Stimulated activated naive B cell treated with anti-CD40 and anti-IgM and Interleukin-4, amounts not matched to agents 10 μg/mL and 1 μg/mL and 100 μg/mL, for 72 hours (primary cell): Measurements from ENCODE around the gene STX18.
"Not testable (repeated sequence)": the region's sequence is repeated elsewhere in the genome, so short reads cannot be mapped to it uniquely, and the experiment has no call there.

Experiments
- ATAC-seq, 2 donors: fragments of 150-1000 bp; cut with Tn5 transposase; replicated peaks; 2 replicates each; pipeline ENCODE4 v1.10.0; 2021; ENCODE audit warnings: moderate library complexity in 1 of 2
- DNase-seq: peaks from one replicate; pipeline ENCODE4 v3.0.0; 2021
- H3K27ac Mint-ChIP-seq: one replicate; pipeline ENCODE4 v1.8.0; 2022; ENCODE audit warnings: mild to moderate bottlenecking, mixed read lengths
- H3K27me3 Mint-ChIP-seq, 2 donors: one replicate each; pipeline ENCODE4 v1.8.0; 2022; ENCODE audit warnings: mixed read lengths in 2 of 2
- H3K36me3 Mint-ChIP-seq, 2 donors: one replicate each; pipeline ENCODE4 v1.8.0; 2022; ENCODE audit warnings: mixed read lengths in 2 of 2, mild to moderate bottlenecking in 1 of 2
- H3K4me1 Mint-ChIP-seq, 2 donors: one replicate each; pipeline ENCODE4 v1.8.0; 2022; ENCODE audit warnings: mixed read lengths in 2 of 2, mild to moderate bottlenecking in 1 of 2
- H3K4me3 Mint-ChIP-seq, 2 donors: one replicate each; pipeline ENCODE4 v1.8.0; 2022; ENCODE audit warnings: mild to moderate bottlenecking in 2 of 2, mixed read lengths in 2 of 2, moderate library complexity in 1 of 2
- H3K9me3 Mint-ChIP-seq, 2 donors: one replicate each; pipeline ENCODE4 v1.8.0; 2022; ENCODE audit warnings: mixed read lengths in 2 of 2, mild to moderate bottlenecking in 1 of 2

Gene STX18

DNA sequence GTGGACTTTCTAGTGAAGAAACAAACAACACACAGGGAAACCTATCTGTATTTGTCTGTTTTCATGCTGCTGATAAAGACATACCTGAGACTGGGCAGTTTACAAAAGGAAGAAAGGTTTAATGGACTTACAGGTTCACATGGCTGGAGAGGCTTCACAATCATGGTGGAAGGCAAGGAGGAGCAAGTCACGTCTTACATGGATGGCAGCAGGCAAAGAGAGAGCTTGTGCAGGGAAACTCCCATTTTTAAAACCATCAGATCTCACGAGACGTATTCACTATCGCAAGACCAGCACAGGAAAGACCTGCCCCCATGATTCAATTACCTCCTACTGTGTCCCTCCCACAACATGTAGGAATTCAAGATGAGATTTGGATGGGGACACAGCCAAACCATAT is 28.0 kb upstream of the STX18 start:
- H3K4me3 Mint-ChIP-seq, H3K27ac Mint-ChIP-seq, H3K4me1 Mint-ChIP-seq, ATAC-seq, H3K27me3 Mint-ChIP-seq, DNase-seq: not testable (repeated sequence)
- H3K9me3 Mint-ChIP-seq, result peaks cover 6 to 10% of the 10 kb centered on the region in 2 donors
- H3K36me3 Mint-ChIP-seq, result peaks cover 20 to 44% of the 10 kb centered on the region in 2 donors

DNA sequence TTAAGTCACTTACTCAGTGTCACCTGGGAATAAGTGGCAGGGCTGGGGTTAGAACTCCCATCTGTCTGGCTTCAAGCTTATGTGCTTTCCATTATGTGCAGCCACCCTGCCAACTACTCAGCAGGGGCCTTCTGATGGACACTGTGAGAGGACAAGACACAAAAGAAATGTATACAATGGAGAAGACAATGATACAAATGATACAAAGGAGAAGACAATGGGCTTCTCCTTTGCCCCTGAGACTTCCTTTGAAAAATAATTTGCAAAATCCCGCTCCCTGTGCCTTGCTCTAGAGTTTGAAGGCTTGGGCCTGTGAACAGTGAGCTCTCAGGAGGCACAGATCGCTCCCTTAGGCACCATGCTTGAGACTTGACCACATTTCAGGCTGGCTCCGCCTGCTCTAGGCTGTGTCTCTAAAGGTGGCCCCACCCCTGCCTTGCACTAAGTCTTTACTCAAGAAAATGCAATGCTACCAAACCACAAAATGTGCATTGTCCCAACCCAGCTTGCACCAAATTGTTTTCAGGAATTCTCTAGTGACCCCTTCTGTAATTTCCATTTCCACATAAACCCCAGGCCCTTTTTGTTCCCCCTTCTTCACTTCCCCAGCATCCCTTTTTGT is 27.1 kb upstream of the STX18 start:
- Mint-ChIP-seq H3K36me3 (peaks cover 24 to 46% of the 10 kb centered on the region in 2 donors), H3K4me3 (no peak overlapping the region), H3K27me3 (no peaks in the 10 kb centered on the region), H3K27ac (no peak overlapping the region), H3K9me3 (peaks cover 6 to 10% of the 10 kb centered on the region in 2 donors), H3K4me1 (no peaks in the 10 kb centered on the region)
- ATAC-seq (no peak), DNase-seq (no peak)

DNA sequence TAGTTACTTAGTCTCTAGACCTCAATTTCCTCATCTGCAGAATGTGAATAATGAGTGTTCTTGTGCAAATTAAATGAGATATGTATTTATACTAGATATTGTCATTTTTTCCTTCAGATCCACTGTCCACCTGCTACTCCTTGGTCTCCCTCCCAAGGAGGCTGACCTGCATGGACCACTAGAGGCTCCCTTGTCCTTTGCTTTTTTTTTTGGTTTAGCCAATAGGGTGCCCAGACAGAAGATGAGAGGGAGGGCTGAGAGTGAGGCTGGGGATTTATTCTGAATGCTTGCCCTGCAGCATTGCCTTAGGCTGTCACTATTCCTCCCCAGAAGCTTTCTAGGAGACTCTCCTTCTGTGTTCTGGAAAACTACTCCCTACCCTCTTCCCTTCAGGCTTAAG is 24.5 kb upstream of the STX18 start:
- DNase-seq, H3K27ac Mint-ChIP-seq, H3K4me3 Mint-ChIP-seq, H3K4me1 Mint-ChIP-seq, ATAC-seq, H3K27me3 Mint-ChIP-seq: not testable (repeated sequence)
- peaks cover 19 to 52% of the 10 kb centered on the region in 2 donors for H3K36me3 Mint-ChIP-seq
- peaks cover 6 to 10% of the 10 kb centered on the region in 2 donors for H3K9me3 Mint-ChIP-seq

DNA sequence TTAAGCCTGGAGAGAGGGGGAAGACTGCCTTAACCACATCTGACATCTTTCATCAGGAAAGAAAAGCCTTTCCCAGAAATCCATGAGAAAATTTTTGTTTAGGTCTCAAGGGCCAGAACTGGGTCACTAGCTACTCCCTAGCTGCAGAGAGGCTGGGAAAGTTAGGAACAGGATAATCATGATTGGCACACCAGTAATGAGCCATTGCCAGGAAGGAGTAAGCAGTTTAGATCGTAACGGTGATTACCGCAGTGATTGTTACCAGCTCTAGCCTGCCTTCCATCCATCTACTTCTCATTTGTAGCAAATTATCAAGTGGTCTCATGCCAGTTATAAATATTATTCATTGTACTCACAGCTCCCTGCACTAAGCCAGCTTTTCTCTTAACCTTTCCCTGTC is 22.7 kb upstream of the STX18 start:
- DNase-seq (no peak), ATAC-seq (no peak)
- Mint-ChIP-seq H3K27me3 (no peaks in the 10 kb centered on the region), H3K27ac (no peak overlapping the region), H3K4me3 (no peak overlapping the region), H3K4me1 (no peaks in the 10 kb centered on the region), H3K36me3 (peaks cover 11 to 52% of the 10 kb centered on the region in 2 donors), H3K9me3 (peaks cover 1 to 2% of the 10 kb centered on the region in 2 donors)

DNA sequence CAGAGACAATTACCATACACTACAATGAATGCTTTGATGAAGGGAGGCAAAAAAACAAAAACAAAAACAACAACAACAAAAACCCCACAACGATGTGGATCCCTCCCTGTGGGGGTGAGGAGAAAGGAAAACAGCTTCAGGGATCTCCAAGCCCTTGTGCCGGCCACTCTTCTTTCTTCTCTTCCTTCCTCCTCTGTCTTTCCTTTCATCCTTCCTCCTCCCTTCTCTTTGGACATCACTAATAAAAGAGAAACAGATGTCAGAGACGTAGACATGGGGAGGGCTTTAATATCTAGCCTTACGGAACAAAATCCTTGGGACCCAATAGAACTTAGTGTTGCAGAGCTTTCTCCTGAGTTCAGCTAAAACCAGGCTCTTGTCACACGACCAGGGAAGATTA is 18.8 kb upstream of the STX18 start:
- Mint-ChIP-seq H3K9me3 (no peaks in the 10 kb centered on the region), H3K36me3 (peaks cover 14 to 56% of the 10 kb centered on the region in 2 donors), H3K4me3 (no peak overlapping the region), H3K4me1 (no peaks in the 10 kb centered on the region), H3K27ac (no peak overlapping the region), H3K27me3 (no peaks in the 10 kb centered on the region)
- DNase-seq (no peak), ATAC-seq (no peak)

DNA sequence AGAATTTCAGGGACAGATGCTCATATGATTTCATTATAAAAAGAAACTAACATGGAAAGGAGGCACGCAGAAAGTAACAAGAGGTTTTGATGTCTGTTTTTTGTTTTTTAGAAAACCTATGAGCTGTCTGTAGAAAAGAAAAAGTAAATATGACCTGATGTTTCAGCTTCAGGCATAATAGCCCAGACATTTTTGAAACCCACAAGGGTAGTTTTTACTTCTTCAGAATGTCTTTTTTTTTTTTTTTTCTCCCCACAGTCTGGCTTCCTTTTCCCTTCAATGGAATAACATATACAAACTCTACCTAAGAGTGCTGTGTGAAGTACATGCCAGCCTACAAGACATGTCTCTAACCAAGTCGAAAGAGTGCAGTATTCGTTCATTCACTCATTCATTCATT is 18.3 kb upstream of the STX18 start:
- no peak overlapping the region for H3K4me3 Mint-ChIP-seq
- DNase-seq (no peak), ATAC-seq (no peak)
- peaks cover 17 to 57% of the 10 kb centered on the region in 2 donors for H3K36me3 Mint-ChIP-seq
- no peaks in the 10 kb centered on the region for H3K4me1 Mint-ChIP-seq
- no peaks in the 10 kb centered on the region for H3K27me3 Mint-ChIP-seq
- no peaks in the 10 kb centered on the region for H3K9me3 Mint-ChIP-seq
- H3K27ac Mint-ChIP-seq, result no peak overlapping the region

DNA sequence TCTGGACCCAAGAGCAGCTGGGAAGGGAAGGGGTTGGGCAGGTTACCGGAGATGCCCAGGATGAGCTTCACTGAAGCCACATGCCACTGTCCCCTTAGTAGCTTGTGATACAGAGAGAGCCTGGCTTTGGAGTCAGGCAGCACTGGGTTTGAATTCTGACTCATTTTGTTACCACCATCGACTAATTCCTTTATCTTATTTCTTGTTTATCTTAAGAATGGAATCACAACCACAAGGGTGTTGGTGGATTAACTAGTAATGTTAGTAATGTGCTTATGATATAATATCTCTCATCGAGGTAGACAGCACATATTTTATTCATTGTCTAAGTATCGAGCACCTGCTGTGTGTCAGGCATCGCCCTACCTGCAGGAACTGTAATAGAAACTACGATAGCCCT is 17.7 kb upstream of the STX18 start:
- Mint-ChIP-seq H3K4me3 (no peak overlapping the region), H3K36me3 (peaks cover 16 to 57% of the 10 kb centered on the region in 2 donors), H3K27ac (no peak overlapping the region), H3K9me3 (peaks cover 0 to 1% of the 10 kb centered on the region in 2 donors), H3K4me1 (no peaks in the 10 kb centered on the region), H3K27me3 (no peaks in the 10 kb centered on the region)
- no peak for DNase-seq
- ATAC-seq, result no peak

DNA sequence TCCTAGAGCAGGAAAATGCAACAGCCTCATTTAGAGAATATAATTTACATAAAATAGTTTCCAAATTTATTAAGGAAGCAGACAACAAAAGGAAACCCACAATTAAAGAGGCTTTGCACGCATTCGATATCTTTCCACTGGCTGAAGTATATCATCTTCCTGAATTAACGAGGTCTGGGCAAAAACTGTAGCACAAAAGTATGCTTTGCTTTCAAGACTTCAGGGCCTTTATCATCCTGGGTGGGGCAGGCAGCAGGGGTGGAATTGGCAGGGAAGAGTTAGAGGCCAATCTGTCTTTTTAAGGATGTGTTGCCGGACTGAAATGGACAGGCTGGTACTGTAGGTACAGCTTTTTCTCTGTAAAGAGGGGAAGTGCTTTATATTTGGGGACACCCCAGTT is 17.0 kb upstream of the STX18 start:
- H3K4me3 Mint-ChIP-seq, result no peak overlapping the region
- H3K4me1 Mint-ChIP-seq, result peaks cover 3 to 4% of the 10 kb centered on the region in 2 donors
- no peaks in the 10 kb centered on the region for H3K27me3 Mint-ChIP-seq
- H3K9me3 Mint-ChIP-seq, result peaks cover 0 to 1% of the 10 kb centered on the region in 2 donors
- DNase-seq (no peak), ATAC-seq (no peak)
- H3K27ac Mint-ChIP-seq, result no peak overlapping the region
- H3K36me3 Mint-ChIP-seq, result peaks cover 19 to 55% of the 10 kb centered on the region in 2 donors

DNA sequence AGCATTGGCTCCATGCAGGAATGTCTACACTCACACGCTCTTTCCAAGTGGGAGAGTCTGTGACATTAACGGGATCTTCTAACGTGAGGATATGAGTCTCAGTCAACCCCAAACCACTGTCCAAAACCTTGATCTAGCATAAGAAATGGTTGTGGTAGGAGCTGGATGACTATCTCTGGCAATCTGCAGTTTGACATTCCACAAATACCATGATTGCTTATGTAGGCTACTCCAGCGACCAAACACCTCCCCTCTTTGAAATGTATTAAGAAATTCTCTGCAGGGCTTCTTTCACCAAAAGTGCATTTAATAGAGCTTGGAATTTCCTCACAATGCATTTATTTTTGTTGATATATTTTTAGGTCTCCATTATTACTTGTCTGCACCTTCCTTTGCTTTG is 14.1 kb upstream of the STX18 start:
- Mint-ChIP-seq H3K9me3 (peaks cover 3 to 4% of the 10 kb centered on the region in 2 donors), H3K4me1 (peaks cover 3 to 7% of the 10 kb centered on the region in 2 donors), H3K27me3 (no peaks in the 10 kb centered on the region), H3K27ac (no peak overlapping the region), H3K4me3 (no peak overlapping the region), H3K36me3 (peaks cover 43 to 65% of the 10 kb centered on the region in 2 donors)
- DNase-seq (no peak), ATAC-seq (no peak)

DNA sequence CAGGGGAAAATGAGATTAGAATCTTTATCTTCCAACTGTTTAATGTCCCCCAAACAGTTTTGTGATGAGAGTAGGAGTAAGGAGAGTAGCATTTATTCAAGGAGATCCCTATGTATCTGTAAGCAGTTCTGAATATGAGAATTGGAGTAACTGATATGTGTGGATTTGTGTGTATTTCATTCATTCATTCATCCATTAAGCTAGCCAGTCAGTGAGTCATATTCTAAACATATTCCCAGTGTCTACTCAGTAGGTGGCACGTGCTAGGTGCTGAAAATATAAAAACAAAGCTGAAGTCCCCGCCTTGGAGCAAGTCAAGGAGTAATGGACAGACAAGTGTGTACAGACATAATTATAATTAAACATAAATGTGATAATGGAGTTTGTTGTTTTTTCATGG is 12.4 kb upstream of the STX18 start:
- Mint-ChIP-seq H3K27ac (no peak overlapping the region), H3K36me3 (peaks cover 58 to 75% of the 10 kb centered on the region in 2 donors), H3K9me3 (peaks cover 3 to 11% of the 10 kb centered on the region in 2 donors), H3K4me1 (peaks cover 6 to 7% of the 10 kb centered on the region in 2 donors), H3K27me3 (no peaks in the 10 kb centered on the region), H3K4me3 (no peak overlapping the region)
- ATAC-seq (no peak), DNase-seq (no peak)

DNA sequence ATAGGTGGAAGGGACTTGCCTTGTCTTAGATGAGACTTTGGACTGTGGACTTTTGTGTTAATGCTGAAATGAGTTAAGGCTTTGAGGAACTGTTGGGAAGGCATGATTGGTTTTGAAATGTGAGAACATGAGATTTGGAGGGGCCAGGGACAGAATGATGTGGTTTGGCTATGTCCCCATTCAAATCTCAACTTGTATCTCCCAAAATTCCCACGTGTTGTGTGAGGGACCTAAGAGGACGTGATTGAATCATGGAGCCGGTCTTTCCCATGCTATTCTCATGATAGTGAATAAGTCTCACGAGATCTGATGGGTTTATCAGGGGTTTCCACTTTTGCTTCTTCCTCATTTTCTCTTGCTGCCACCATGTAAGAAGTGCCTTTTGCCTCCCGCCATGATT is 10.2 kb upstream of the STX18 start:
- peaks cover 64 to 87% of the 10 kb centered on the region in 2 donors for H3K36me3 Mint-ChIP-seq
- H3K4me1 Mint-ChIP-seq, result peaks cover 9 to 14% of the 10 kb centered on the region in 2 donors
- H3K9me3 Mint-ChIP-seq, result peaks cover 3 to 11% of the 10 kb centered on the region in 2 donors
- H3K4me3 Mint-ChIP-seq, H3K27me3 Mint-ChIP-seq, H3K27ac Mint-ChIP-seq, ATAC-seq, DNase-seq: not testable (repeated sequence)

DNA sequence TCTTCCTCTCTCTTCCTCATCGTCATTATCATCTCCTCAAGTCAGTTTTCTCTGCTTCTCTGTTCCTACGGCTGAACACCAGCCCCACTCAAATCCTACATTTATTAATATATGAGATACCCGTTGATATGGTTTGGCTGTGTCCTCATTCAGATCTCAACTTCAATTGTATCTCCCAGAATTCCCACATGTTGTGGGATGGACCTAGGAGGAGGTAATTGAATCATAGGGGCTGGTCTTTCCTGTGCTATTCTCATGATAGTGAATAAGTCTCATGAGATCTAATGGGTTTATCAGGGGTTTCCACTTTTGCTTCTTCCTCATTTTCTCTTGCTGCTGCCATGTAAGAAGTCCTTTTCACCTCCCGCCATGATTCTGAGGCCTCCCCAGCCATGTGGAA is 8.3 kb upstream of the STX18 start:
- H3K27me3 Mint-ChIP-seq, H3K4me3 Mint-ChIP-seq, H3K27ac Mint-ChIP-seq, DNase-seq, ATAC-seq: not testable (repeated sequence)
- Mint-ChIP-seq H3K36me3 (peaks cover 65 to 95% of the 10 kb centered on the region in 2 donors), H3K4me1 (peaks cover 16 to 20% of the 10 kb centered on the region in 2 donors), H3K9me3 (peaks cover 3 to 11% of the 10 kb centered on the region in 2 donors)

DNA sequence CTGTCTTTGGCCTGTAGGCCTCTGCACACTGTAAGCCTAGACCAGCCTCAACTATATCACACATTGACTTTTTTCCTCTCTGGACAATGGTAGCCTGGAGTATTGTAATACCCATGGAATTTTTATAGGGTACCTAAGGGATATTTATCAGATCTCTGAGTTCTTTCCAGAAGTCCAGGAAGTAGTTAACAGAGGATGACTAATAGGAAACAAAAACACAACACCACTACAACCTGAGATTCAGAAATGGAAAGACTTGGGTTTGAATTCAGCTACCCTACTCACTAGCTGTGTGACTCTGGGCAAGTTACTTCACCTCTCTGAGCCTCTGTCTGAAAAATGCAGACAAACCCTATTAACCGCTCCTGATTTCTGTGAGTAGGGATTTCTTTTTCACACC is 7.7 kb upstream of the STX18 start:
- peaks cover 2 to 11% of the 10 kb centered on the region in 2 donors for H3K9me3 Mint-ChIP-seq
- no peak overlapping the region for H3K27ac Mint-ChIP-seq
- H3K36me3 Mint-ChIP-seq, result peaks cover 62 to 91% of the 10 kb centered on the region in 2 donors
- no peak overlapping the region for H3K4me3 Mint-ChIP-seq
- peaks cover 16 to 20% of the 10 kb centered on the region in 2 donors for H3K4me1 Mint-ChIP-seq
- no peaks in the 10 kb centered on the region for H3K27me3 Mint-ChIP-seq
- ATAC-seq (no peak), DNase-seq (no peak)

DNA sequence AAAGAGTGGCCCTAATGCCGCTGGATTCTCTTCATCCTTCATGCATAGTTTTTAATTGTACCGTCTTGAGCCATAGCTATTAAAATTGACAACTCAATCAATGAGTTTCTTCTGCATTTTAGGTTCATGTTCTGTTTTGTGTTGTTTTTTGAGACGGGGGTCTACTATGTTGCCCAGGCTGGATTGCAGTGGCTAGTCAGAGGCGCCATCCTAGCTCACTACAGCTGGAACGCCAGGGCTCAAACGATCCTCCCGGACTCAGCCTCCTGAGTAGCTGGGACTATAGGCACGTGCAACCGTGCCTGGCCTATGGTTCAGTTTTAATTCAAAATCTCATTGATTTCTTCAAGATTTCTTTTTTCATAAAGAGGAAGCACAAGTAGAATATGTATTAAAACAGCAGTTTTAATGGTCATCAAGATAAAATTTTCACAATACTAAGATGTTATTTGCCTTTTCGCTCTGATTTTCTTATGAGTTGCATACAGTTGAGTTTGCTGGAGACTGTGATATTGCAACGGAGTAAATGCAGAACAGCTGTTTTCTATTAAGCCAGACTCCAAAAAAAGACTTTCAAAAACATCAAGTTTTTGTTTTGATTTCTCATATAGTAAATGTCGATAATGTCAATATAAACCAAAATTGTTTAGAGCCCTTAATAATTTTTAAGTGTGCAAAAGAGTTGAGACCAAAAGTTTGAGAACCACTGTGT is 1.1 kb upstream of the STX18 start:
- ATAC-seq (no peak), DNase-seq (no peak)
- H3K4me1 Mint-ChIP-seq, result peaks cover 32 to 52% of the 10 kb centered on the region in 2 donors
- peaks cover 17 to 28% of the 10 kb centered on the region in 2 donors for H3K36me3 Mint-ChIP-seq
- peak overlapping the region; percentile 91 to 99 for H3K4me3 Mint-ChIP-seq
- no peaks in the 10 kb centered on the region for H3K27me3 Mint-ChIP-seq
- peak overlapping the region; percentile 97 for H3K27ac Mint-ChIP-seq
- H3K9me3 Mint-ChIP-seq, result no peaks in the 10 kb centered on the region
